GM18526 (cell line): ENCODE data around the gene PLS1.

Experiments
- POLR2A ChIP-seq: IDR thresholded peaks from 3 replicates; pipeline ENCODE4 v1.6.1; 2011; ENCODE audit not compliant: insufficient read length; ENCODE audit errors: extremely low read depth

PLS1 gene, protein sequence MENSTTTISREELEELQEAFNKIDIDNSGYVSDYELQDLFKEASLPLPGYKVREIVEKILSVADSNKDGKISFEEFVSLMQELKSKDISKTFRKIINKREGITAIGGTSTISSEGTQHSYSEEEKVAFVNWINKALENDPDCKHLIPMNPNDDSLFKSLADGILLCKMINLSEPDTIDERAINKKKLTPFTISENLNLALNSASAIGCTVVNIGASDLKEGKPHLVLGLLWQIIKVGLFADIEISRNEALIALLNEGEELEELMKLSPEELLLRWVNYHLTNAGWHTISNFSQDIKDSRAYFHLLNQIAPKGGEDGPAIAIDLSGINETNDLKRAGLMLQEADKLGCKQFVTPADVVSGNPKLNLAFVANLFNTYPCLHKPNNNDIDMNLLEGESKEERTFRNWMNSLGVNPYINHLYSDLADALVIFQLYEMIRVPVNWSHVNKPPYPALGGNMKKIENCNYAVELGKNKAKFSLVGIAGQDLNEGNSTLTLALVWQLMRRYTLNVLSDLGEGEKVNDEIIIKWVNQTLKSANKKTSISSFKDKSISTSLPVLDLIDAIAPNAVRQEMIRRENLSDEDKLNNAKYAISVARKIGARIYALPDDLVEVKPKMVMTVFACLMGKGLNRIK

DNA sequence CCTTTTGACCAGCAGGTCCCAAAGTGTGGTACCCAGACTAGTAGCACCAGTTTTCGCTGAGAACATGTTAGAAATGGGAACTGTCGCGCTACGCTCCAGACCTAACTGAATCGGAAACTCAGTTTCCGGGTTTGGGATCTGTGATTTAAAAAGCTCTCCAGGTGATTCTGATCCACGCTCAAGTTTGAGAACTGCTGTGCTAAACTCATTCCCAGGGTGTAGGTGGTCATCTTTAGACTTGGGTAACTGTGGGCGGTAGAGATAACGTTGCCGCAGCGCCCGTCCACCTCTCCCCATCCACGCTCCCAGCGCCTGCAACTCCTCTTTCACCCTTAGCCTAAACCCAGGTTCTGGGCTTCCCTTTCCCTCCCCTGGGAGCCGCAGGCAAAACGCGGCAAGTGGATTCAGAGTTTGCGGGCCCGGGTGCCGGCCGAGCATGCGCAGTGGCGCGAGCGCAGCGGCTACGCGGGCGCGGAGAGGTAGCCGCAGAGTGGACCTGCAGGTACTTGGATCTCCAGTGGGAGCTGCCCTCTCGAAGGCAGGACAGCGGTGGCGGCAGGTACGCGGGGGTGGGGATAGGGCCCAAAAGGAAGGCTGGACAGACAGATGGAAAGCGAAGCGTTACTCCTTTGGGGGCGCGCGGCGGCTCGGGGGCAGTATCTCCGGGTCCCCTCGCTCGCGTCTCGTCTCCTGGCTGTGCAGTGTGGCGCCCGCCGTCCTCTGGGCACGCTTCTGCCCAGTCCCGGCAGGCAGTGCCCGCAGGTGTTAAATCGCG lies at the start of gene PLS1:
Gene PLS1 (plus strand): TSS at position 443 of the 775 bp plus-strand sequence. CDS start 67,845 bp downstream, outside the sequence.
- peak; percentile 63 for TF ChIP-seq POLR2A

DNA sequence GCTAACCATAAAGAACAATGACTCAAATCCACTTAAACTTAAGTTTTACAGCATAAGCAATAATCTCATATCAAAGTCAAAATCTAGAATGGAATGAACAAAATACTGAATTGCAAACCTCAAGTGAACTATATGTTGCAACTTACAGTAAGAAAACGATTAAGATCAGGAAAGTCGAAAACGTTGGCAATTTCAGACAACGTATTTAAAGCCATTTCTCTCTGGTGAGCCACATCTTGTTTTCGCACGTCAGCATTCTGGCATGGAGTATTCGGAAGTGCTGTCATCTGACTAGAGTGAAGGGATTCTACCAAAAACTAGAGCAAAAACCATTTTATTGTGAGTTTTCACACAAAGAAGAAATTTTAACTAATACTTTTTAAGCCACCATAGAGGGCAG lies 46.2 kb upstream of the PLS1 start:
- no peak for TF ChIP-seq POLR2A

DNA sequence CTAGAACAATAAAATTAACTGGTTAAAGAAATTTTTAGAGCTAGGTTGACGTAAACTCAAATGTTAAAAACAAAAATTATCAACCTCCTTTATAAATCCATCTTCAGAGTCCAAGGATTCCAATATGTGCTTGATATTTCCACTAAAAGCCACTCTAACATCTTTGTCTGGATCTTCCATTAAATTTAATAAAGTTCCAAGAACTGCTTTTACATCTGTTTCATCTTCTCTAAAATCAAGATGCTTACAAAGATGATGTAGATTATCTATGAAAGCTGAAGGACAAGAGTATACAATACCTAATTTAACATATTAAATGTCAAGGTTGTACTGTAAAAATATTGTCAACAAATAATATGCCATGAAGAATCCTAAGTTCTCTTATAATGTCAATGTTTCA lies 42.5 kb upstream of the PLS1 start:
- no peak for TF ChIP-seq POLR2A

DNA sequence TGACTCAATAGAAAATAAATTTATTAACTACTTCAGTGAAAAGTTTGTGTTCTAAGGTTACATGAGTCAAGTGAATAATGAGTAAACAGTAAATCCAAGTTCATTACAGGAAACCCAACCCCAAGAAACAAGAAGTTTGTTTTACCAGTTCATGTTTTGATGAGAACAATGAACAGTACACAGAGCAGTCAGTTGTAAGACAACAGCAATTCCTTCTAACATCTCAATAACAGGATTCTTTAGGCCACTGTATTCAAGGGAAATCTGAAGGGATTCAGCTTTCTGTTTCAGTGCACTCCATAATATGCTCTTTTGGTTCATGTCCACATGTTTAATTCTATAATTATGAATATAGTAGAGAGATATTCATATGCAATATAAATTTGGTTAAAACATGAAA lies 36.1 kb upstream of the PLS1 start:
- no peak for TF ChIP-seq POLR2A

DNA sequence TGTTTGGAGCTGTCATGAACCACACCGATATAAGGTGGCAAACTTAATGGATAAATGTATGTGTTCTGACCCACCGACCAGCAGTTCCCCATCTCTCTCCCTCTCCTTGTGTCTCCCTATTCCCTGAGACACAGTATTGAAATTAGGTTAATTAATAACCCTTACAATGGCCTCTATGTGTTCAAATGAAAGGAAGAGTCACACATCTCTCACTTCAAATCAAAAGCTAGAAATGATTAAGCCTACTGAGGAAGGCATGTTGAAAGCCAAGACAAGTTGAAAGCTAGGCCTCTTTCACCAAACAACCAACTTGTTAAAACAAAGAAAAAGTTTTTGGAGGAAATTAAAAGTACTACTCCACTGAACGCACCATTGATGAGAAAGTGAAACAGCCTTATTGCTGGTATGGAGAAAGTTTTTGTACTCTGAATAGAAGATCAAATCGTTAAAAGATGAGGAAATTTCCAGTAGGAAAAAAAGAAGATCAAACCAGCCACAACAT lies 32.6 kb upstream of the PLS1 start:
- no peak for TF ChIP-seq POLR2A

DNA sequence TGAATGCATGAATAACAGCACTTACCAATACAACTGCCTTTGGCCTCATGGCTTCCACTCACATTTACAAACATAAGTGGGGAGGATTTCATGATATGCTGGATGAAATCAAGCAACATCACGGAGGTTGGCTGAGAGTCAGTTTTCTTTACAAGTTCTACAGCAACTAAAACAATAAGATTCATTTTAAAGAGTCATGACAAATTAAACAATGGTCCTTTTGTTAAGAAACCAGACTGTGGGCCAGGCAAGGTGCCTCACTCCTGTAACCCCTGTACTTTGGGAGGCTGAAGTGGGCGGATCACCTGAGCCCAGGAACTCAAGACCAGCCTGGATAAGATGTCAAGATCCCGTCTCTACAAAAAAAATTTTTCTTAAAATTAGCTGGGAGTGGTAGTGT lies 30.1 kb upstream of the PLS1 start:
- no peak for TF ChIP-seq POLR2A

DNA sequence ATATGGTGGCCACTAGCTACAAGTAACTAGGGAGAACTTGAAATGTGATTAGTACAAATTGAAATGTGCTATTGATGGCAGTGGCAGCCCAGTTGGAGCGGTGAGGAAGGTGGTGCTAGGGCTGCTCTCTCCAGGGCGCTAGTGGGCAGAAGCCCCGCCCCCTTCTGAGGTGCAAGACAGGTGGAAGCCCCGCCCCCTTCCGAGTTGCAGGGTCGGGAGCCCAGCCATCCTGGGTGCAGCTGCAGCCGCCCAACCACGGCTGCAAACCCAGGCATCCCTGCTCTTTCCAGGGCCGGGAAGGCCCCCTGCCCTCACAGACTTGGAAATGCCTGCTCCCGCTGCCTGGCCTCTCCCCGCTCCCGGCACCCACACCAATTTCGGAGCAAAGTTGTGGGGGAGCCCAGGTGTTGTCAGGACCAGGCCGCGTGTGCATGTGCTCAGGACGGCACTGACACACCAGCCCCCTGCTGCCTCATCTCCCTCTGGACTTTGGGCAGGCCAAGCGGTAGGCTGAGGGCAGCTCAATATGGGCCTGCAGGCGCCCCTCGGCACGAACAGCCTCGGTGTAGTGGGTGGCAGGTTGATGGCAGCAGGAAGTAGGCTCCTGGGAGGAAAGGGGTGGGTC lies 27.7 kb upstream of the PLS1 start:
- TF ChIP-seq POLR2A = no peak

DNA sequence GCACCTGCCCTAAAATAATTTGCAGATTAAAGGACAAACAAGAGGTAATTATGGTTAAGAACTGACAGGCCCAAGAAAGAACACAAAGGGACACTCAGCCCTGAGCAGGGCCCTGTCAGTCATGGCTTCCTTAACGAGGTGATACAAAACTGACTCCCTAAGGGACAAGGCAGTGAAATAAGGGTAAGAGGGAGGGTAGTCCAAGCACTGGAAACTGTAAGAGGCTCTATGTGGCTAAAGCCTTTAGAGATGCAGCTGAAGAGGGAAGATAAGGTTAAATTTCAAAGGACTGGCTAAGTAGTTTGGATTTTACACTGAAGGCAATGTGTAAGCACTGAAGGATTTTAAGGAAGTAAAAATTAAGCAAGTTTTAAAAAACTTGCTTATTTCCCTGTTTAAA lies 21.5 kb upstream of the PLS1 start:
- TF ChIP-seq POLR2A = no peak

DNA sequence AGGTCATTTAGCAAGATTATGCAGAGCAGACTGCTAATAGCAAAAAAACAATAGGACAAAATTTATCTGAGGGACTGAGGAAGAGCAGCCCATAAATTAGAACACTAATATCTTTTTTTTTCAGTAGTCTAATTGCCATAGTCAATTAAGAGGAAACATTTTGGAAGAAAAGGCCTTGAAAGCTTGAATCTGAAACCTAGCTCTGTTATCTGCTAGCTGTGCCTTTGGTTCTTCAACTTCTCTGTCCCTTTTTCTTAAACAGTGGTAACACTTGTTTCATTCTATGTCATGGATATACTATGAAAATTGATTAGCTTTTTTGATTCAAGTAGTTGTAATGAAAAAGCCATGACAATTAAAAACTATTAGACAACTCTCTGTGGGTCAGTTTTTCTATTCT lies 19.4 kb upstream of the PLS1 start:
- TF ChIP-seq POLR2A = no peak

DNA sequence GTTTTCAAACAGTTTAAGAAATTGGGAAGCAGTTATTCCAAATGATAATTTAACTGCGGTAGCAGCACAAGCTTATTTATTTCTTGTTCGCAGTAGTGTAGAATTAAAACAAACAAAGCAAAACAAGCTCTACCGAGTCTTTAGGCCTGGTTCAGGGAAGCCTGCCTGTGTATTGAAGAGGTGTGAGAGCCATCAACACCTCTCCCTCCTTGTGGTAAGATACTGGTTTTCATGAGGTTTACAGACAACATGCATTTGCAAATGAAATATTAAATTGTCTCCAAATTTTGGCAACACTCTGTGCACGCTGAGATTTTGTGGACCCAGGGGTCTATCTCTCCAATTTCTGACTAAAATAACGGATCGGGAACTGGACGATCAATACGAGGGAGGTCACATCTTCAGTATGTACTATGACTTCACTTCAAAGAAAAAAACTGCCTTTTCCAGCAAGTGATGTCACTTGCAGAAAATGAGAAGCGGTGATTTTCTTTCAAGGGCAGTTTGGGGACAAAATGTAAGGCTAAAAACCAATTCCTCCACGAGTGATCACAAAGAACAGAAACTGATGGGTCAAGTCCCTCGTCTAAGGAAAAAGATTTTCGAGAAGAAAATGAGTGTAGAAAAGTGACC lies 18.4 kb upstream of the PLS1 start:
- no peak for TF ChIP-seq POLR2A

DNA sequence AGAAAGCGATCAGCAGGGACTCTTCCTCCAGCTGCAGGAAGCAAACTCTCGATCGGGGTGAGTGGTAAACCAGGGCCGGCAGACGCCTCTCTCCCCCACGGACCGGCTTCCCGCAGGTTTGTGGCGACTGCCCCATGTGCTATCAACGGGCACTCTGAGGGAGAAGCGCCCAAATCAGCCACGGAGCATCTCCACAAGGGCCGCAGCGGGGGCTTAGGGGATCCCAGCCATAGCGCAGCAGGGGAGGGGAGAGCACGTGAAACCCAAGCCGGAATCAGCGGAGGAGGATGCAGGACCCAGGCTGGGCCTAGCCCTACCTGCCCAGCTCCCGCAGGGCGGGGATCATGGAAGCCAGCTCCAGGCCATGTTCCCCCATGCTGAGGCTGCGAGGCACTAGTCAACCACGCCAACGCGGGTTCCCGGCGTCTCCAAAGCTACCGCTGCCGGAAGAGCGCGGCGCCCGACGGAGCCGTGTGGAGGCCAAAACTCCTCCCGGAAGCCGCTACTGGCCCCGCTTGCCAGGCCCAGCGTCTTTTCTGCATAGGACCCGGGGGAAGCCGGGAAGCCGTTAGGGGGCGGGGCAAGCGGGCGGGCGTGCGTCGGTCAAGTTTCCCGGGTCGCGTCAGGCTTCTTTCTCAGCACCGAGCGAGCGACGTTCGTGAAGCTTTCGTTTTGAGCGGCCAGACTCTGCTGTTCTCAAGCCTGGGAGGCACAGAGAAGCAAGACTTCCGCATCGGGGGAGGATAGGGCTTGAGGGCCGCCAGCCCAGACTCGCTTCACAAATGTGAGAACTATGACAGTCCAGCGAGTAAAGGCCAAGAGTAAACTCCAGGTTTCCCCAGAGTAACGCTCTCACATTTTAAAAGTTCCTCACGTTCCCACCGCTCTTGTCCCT lies 17.6 kb upstream of the PLS1 start, which contains the start of gene ATR:
Gene ATR (minus strand): TSS at position 405 of the 895 bp plus-strand sequence. CDS start 29 bp downstream, at position 376.
- peak; percentile 83 for TF ChIP-seq POLR2A

DNA sequence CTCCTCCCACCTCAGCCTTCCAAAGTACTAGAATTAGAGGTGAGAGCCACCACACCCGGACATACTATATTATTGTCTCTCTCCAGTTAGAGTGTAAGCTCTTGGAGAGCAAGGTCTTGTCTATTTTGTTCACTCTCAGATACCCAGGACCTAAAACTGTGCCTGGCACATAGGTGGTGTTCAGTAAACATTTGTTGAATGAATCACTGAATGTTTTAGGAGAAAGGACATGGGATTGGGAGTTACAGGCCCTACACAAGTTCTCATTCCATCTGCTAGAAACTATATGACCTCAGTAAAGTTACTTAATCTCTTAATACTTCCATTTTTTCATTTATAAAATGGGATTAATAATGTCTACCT lies 16.2 kb upstream of the PLS1 start:
- no peak for TF ChIP-seq POLR2A

DNA sequence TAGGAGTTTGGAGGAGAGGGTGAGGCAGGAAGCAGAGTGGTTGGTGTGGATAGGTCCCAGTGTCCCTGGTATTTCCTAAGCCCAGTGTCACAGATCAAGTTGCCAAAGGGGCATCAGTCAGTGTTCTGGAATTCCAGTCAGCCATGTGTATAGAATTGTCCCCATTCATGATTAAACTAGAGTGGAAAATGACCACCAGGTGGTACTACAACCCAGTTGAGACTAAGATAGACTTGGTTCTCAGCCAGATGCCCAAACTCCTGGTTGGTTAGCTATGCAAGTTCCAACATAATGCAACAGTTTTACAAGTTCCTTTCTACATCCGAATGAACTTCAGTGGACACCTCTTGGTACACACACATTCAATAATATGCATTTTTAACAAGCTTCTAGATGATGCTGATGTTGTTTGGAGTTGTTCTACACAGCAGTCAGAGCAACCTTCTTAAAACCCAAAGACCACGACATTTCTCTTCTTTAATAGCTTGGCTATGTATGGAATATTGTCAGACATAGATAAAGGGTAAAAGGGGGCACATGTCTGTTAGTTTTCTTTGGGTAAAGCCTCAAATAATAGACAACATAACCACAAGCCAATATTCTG lies 9.3 kb upstream of the PLS1 start:
- no peak for TF ChIP-seq POLR2A
